A549 (cell line): ENCODE data around the gene DMRT3. TPM values are rescaled to one million over a fixed set of nuclear protein-coding genes. Genes with fewer than 3 reads are reported as not detected.

Experiments
- ATAC-seq, 2 experiments: fragments of 200-7000 bp in 1 of 2; fragments of >200 bp in 1 of 2; cut with Nextera tagmentation in 1 of 2; cut with Tn5 transposase in 1 of 2; 3 replicates each; pipeline versions ENCODE4 v1.8.0 to v1.9.1; 2018 to 2020; ENCODE audit warnings: mild to moderate bottlenecking in 1 of 2, moderate library complexity in 1 of 2
- CTCF ChIA-PET: fragments of 300-600 bp; sonication (Branson Sonifier 250); formaldehyde crosslinking; extraction: SDS; loops from one replicate; lab custom pipeline; 2021; ENCODE audit warnings: antibody characterized with exemption, inconsistent platforms; lab: Yijun Ruan, JAX
- POLR2A ChIA-PET: fragments of 350-600 bp; formaldehyde crosslinking; extraction: SDS; loops from one replicate; lab custom pipeline; 2021; ENCODE audit warnings: antibody characterized with exemption, inconsistent platforms; lab: Yijun Ruan, JAX
- DNase-seq, 2 experiments: peaks; one replicate each; pipeline versions ENCODE4 v3.0.0 to v3.0.0-alpha.2; 2011 to 2016; ENCODE audit warnings: low read depth in 1 of 2, low spot score in 1 of 2
- FAIRE-seq: peaks from 2 replicates; lab custom pipeline; 2011; peaks lifted over from hg19 to GRCh38; lab: Jason Lieb, UNC
- H3K27ac ChIP-seq, 2 experiments: fragments of >200 bp; sonication (Bioruptor Twin); formaldehyde crosslinking; 3 replicates each; pipeline ENCODE4 v1.5.1; 2016 to 2017
- H3K4me1 ChIP-seq: fragments of >200 bp; sonication (Bioruptor Twin); formaldehyde crosslinking; 3 replicates; pipeline ENCODE4 v1.6.1; 2016
- H3K4me2 ChIP-seq: fragments of >200 bp; sonication (Bioruptor Twin); formaldehyde crosslinking; 3 replicates; pipeline ENCODE4 v1.6.1; 2016
- H3K4me3 ChIP-seq: fragments of >200 bp; sonication (Bioruptor Twin); formaldehyde crosslinking; 3 replicates; pipeline ENCODE4 v1.5.1; 2016
- H3K9me3 ChIP-seq: fragments of >200 bp; sonication (Bioruptor Twin); formaldehyde crosslinking; 3 replicates; pipeline ENCODE4 v1.6.1; 2016
- CEBPB ChIP-seq, 2 experiments: fragments of >200 bp in 1 of 2; sonication (Bioruptor Twin) in 1 of 2; formaldehyde crosslinking in 1 of 2; IDR thresholded peaks; 2 replicates each; pipeline ENCODE4 v1.6.1; 2012 to 2016
- CTCF ChIP-seq: fragments of >200 bp; sonication (Bioruptor Twin); formaldehyde crosslinking; IDR thresholded peaks from 3 replicates; pipeline ENCODE4 v1.5.1; 2016
- ELK1 ChIP-seq: fragments of 150-350 bp; IDR thresholded peaks from 2 replicates; pipeline ENCODE4 v1.6.1; 2014; ENCODE audit warnings: low read depth, mild to moderate bottlenecking, low read length
- HMGXB4 ChIP-seq: fragments of 250-450 bp; sonication (Bioruptor Pico); IDR thresholded peaks from 2 replicates; pipeline ENCODE4 v1.5.0; 2021; ENCODE audit warnings: mild to moderate bottlenecking, moderate library complexity, borderline replicate concordance
- HOXB13 ChIP-seq: fragments of 250-450 bp; sonication (Bioruptor Pico); IDR thresholded peaks from 2 replicates; pipeline ENCODE4 v1.5.0; 2020; ENCODE audit warnings: low read depth, mild to moderate bottlenecking, moderate library complexity
- HOXB5 ChIP-seq: fragments of 250-450 bp; sonication (Bioruptor Pico); IDR thresholded peaks from 2 replicates; pipeline ENCODE4 v1.5.0; 2020; ENCODE audit warnings: mild to moderate bottlenecking, moderate library complexity
- MAFK ChIP-seq: fragments of 450-650 bp; IDR thresholded peaks from 2 replicates; pipeline ENCODE4 v1.6.1; 2014; ENCODE audit not compliant: partially characterized antibody
- MAX ChIP-seq: IDR thresholded peaks from 2 replicates; pipeline ENCODE4 v1.6.1; 2012
- MAZ ChIP-seq: fragments of 150-350 bp; IDR thresholded peaks from 2 replicates; pipeline ENCODE4 v1.6.1; 2014; ENCODE audit warnings: antibody characterized with exemption, low read depth, low read length, borderline replicate concordance
- PBX3 ChIP-seq: IDR thresholded peaks from 2 replicates; pipeline ENCODE4 v1.6.1; 2012
- POLR2A ChIP-seq: IDR thresholded peaks from 2 replicates; pipeline ENCODE4 v1.6.1; 2012; ENCODE audit warnings: mild to moderate bottlenecking, low read length
- RARB ChIP-seq: fragments of 250-450 bp; sonication (Bioruptor Pico); IDR thresholded peaks from 2 replicates; pipeline ENCODE4 v1.8.0; 2021; ENCODE audit warnings: mild to moderate bottlenecking, moderate library complexity
- REST ChIP-seq: fragments of 200-600 bp; sonication (generic); IDR thresholded peaks from 2 replicates; pipeline ENCODE4 v1.6.1; 2016; ENCODE audit warnings: antibody characterized with exemption, mild to moderate bottlenecking, moderate library complexity
- SREBF2 ChIP-seq: fragments of 450-650 bp; IDR thresholded peaks from 2 replicates; pipeline ENCODE4 v1.6.1; 2014; ENCODE audit warnings: mild to moderate bottlenecking, moderate library complexity
- WGBS: methylation state at CpG from one replicate; pipeline ENCODE4 v1.1.6; 2017; ENCODE audit errors: missing lambda C conversion rate; 5-methylcytosine and 5-hydroxymethylcytosine counted together
- polyA plus RNA-seq, 4 experiments: library from polyadenylated mRNA; depleted of rRNA in 3 of 4; stranded (reverse); fragments of >200 nt; fragmentation: RNase III in 1 of 4; extraction: RNeasy Plus Mini Kit Qiagen cat#74134 plus additional on column Dnase treatment in 1 of 4; gene quantifications; 2 replicates in 3 of 4; 3 replicates in 1 of 4; pipeline ENCODE4 v1.2.3, GENCODE V29; 2011 to 2017

DMRT3 gene
- polyA plus RNA-seq, 2 of the 4 experiments (the other 2 are of a cell fraction) = not detected

- Histone ChIP-seq H3K9me3 (peaks cover 3% of the 10 kb centered on the region; the same call in 1 of the 3 replicates), H3K4me1 (no peaks in the 10 kb centered on the region), H3K27ac (no peak overlapping the region), H3K4me2 (no peak overlapping the region), H3K4me3 (no peak overlapping the region)
- DNase-seq (no peak), FAIRE-seq (no peak), ATAC-seq (no peak)
- WGBS = 8% methylated on average over 3 of the region's 3 CpGs
- TF ChIP-seq ELK1 (no peak), CEBPB (IDR thresholded peaks at IDR 0.05) (no peak), MAX (no peak), PBX3 (no peak), RARB (CRISPR knock-in tag) (no peak), HOXB13 (CRISPR knock-in tag) (no peak), MAZ (no peak)
- POLR2A ChIA-PET = no interaction called here
- CTCF ChIA-PET = interaction anchor here (0.8 kb wide), 1 partner anchor 8 kb away, joined by 4 read pairs; no protein-coding TSS in a partner anchor
Observed at GRCh38 chr9:966870-967269, 9.6 kb upstream of the DMRT3 start.

GRCh38 chr9:967436-967835 lies 9.0 kb upstream of the DMRT3 start:
- WGBS = 31% methylated on average over 6 of the region's 6 CpGs
- Histone ChIP-seq H3K4me3 (no peak overlapping the region), H3K27ac (no peak overlapping the region), H3K4me2 (peak overlapping the region; percentile 33), H3K9me3 (peaks cover 3% of the 10 kb centered on the region; the same call in 1 of the 3 replicates), H3K4me1 (no peaks in the 10 kb centered on the region)
- no peak for ATAC-seq
- POLR2A ChIA-PET = no interaction called here
- no peak for FAIRE-seq
- CTCF ChIA-PET = no interaction called here
- no peak for DNase-seq
- no peak for TF ChIP-seq CTCF
- no peak for TF ChIP-seq HOXB5 (CRISPR knock-in tag)
- TF ChIP-seq REST = no peak
- no peak for TF ChIP-seq POLR2A
- TF ChIP-seq HMGXB4 = no peak
- no peak for TF ChIP-seq SREBF2
- TF ChIP-seq MAFK = no peak
